Measurements from ENCODE around the gene LHFPL4. TPM values are rescaled to one million over a fixed set of nuclear protein-coding genes. Genes with fewer than 3 reads are reported as not detected.

Gene LHFPL4
- total and polyA plus RNA-seq, 2 of the 8 experiments (the other 6 are each of a cell fraction or from before 2014, with no cell fraction given) = 5.0 to 16.9 TPM

- TF ChIP-seq CTBP2 (IDR thresholded peaks at IDR 0.05; ENCODE audit: borderline replicate concordance, insufficient read depth, insufficient read length, low read length) = peak; percentile 10
- 0 out of 2 replicates have a peak, but pooled peaks have one; percentile 31 for TF ChIP-seq SP4 (IDR thresholded peaks at IDR 0.05; ENCODE audit: low read length)
- TF ChIP-seq KDM4A (IDR thresholded peaks at IDR 0.05; ENCODE audit: low read depth, low read length, severe bottlenecking) = peak; percentile 80
- TF ChIP-seq SIN3A (conservative IDR thresholded peaks at IDR 0.05 in 1 of 2, IDR thresholded peaks at IDR 0.05 in 1 of 2; ENCODE audit: low read depth in 1 of 2, low read length in 2 of 2) = peak; percentile 68 to 91; a peak in 2 of 4 replicates
- peak in 2 of 3 experiments; percentile 92 to 98; a peak in 3 of 4 replicates for TF ChIP-seq CTCF (IDR thresholded peaks at IDR 0.05; ENCODE audit: control extremely low read depth in 1 of 3, insufficient read depth in 1 of 3, low read depth in 1 of 3, low read length in 3 of 3)
- 0 out of 2 replicates have a peak, but pooled peaks have one; percentile 16 for TF ChIP-seq TEAD4 (IDR thresholded peaks at IDR 0.05; ENCODE audit: low read depth, low read length)
- TF ChIP-seq HDAC2 (IDR thresholded peaks at IDR 0.05; ENCODE audit: borderline replicate concordance in 1 of 2, low read depth in 2 of 2, low read length in 2 of 2) = peak; percentile 29 to 76; a peak in 1 of 4 replicates
- TF ChIP-seq YY1 (IDR thresholded peaks at IDR 0.05; ENCODE audit: low read depth, low read length) = peak; percentile 47; the same call in 1 of the 2 replicates
- 0 out of 2 replicates have a peak, but pooled peaks have one; percentile 5 for TF ChIP-seq GABPA (IDR thresholded peaks at IDR 0.05; ENCODE audit: borderline replicate concordance, insufficient read depth, low read length)
Measured at GRCh38 chr3:9500108-9501050, 53.2 kb downstream of the LHFPL4 start (continued).

Data from H1 (cell line).